Aorta (tissue), 5 donors: ENCODE results near the gene HS6ST2. TPM values are rescaled to one million over a fixed set of nuclear protein-coding genes. Genes with fewer than 3 reads are reported as not detected.
"Not testable (repeated sequence)": the region's sequence is repeated elsewhere in the genome, so short reads cannot be mapped to it uniquely, and the experiment has no call there.

Source experiments
- ATAC-seq: fragments of 200-7000 bp; cut with Tn5 transposase; one replicate; pipeline ENCODE4 v1.9.1; 2022; ENCODE audit warnings: moderate library complexity; ENCODE audit not compliant: low FRiP score
- DNase-seq, 2 donors: peaks; one replicate each; pipeline ENCODE4 v3.0.0-alpha.2; 2020
- H3K27ac ChIP-seq, 2 donors: one replicate each; pipeline ENCODE4 v1.5.1; 2013; ENCODE audit warnings: low read length in 2 of 2, mild to moderate bottlenecking in 2 of 2, moderate library complexity in 2 of 2, control low read depth in 1 of 2, inconsistent platforms in 1 of 2, low read depth in 1 of 2
- H3K27me3 ChIP-seq, 2 donors: one replicate each; pipeline ENCODE4 v1.6.1; 2013; ENCODE audit warnings: control low read depth in 1 of 2, low read length in 1 of 2, mild to moderate bottlenecking in 1 of 2, moderate library complexity in 1 of 2; ENCODE audit not compliant: insufficient read depth in 2 of 2, control insufficient read depth in 1 of 2
- H3K36me3 ChIP-seq, 2 donors: one replicate each; pipeline ENCODE4 v1.6.1; 2013; ENCODE audit warnings: control low read depth in 1 of 2, low read length in 1 of 2, mild to moderate bottlenecking in 1 of 2; ENCODE audit not compliant: insufficient read depth in 2 of 2, control insufficient read depth in 1 of 2
- H3K4me1 ChIP-seq, 2 donors: one replicate each; pipeline ENCODE4 v1.6.1; 2013; ENCODE audit warnings: low read length in 2 of 2, control low read depth in 1 of 2, mild to moderate bottlenecking in 1 of 2, moderate library complexity in 1 of 2; ENCODE audit not compliant: insufficient read depth in 2 of 2, control insufficient read depth in 1 of 2
- H3K4me3 ChIP-seq, 2 donors: one replicate each; pipeline ENCODE4 v1.5.1; 2013; ENCODE audit warnings: low read length in 2 of 2, control low read depth in 1 of 2, mild to moderate bottlenecking in 1 of 2
- H3K9me3 ChIP-seq: one replicate; pipeline ENCODE4 v1.6.1; 2013; ENCODE audit warnings: mild to moderate bottlenecking, low read length; ENCODE audit not compliant: control insufficient read depth
- WGBS, 2 donors: extraction: QIAGEN DNeasy Blood & Tissue Kit; methylation state at CpG; one replicate each; pipeline ENCODE4 v1.1.7; 2013; 5-methylcytosine and 5-hydroxymethylcytosine counted together
- intact Hi-C, 2 donors: fragments of 100-400 bp; cut with DNase I; formaldehyde crosslinking; loops; one replicate each; pipeline versions ENCODE4 v1.14.2 to v1.15.0; 2022
- polyA plus RNA-seq, 2 donors: library from polyadenylated mRNA; stranded (reverse); fragments of 200-250 nt; gene quantifications; one replicate each; pipeline ENCODE4 v1.2.3, GENCODE V29; 2013
- total RNA-seq, 2 donors: library from RNA; stranded (reverse); fragmentation: NEBNext Ultra II Directional; extraction: Animal tissue kit (Norgen Biotek cat#: 25700); gene quantifications; one replicate each; pipeline ENCODE4 v1.2.1, GENCODE V29; 2021
- donor health status: healthy with polysubstance abuse.
- donor health status: Bipolar disorder and iron deficiency.
- donor health status: DM: no; HTN: no; CAD: no.
- donor health status: DM: no; HTN: no; CAD: no.
- donor health status: DM: yes; HTN: yes; CAD: no.

Gene HS6ST2
- total and polyA plus RNA-seq, 4 donors = 0.06 to 0.09 TPM; not detected in 2

DNA sequence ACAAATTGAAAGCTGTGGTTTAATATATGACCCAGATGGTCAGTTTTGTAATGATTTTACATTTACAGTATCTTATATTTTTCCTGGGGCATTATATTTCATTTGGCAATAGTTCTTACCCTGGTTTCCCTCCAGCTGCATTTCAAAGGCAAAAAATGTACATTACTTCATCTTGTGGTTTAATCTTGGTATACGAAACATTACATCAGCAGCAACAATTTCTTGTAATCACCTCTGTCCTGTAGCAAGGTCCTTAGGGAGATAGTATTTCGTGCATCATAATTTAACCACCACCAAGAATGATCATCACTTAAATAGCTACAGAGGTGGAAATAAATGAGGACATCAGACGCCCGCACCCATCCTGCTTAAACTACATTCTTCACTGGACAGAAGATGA lies 48.8 kb downstream of the HS6ST2 start:
- Histone ChIP-seq H3K4me3 (no peak overlapping the region), H3K36me3 (no peaks in the 10 kb centered on the region), H3K9me3 (no peaks in the 10 kb centered on the region), H3K4me1 (no peaks in the 10 kb centered on the region), H3K27ac (no peak overlapping the region), H3K27me3 (no peaks in the 10 kb centered on the region)
- WGBS, 2 donors = 48 to 59% methylated on average over 4 of the region's 4 CpGs
- ATAC-seq (no peak), DNase-seq (no peak)
- intact Hi-C loops = no loop called here

DNA sequence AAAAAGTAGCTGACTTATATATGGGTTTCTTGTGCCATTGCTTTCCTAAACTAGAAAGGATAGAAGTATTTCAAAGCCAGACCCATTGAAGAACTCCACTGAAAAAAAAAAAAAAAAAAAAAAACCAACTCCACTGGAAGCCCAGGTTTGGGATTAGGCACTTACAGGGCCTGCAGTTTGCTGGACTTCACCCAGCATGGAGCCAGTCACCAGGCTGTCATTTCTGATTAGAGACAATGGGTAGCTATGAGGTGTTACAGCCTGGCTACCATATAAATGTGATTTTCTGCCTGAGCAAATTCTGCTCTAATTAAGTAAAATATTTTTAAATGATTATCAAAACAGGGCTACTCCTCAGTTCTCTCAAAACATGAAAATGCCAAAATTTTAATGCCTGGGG lies 49.5 kb downstream of the HS6ST2 start:
- Histone ChIP-seq H3K9me3 (no peaks in the 10 kb centered on the region), H3K4me1 (no peaks in the 10 kb centered on the region), H3K36me3 (no peaks in the 10 kb centered on the region), H3K4me3 (no peak overlapping the region), H3K27ac (no peak overlapping the region), H3K27me3 (no peaks in the 10 kb centered on the region)
- ATAC-seq = no peak
- intact Hi-C loops = no loop called here
- DNase-seq = no peak

DNA sequence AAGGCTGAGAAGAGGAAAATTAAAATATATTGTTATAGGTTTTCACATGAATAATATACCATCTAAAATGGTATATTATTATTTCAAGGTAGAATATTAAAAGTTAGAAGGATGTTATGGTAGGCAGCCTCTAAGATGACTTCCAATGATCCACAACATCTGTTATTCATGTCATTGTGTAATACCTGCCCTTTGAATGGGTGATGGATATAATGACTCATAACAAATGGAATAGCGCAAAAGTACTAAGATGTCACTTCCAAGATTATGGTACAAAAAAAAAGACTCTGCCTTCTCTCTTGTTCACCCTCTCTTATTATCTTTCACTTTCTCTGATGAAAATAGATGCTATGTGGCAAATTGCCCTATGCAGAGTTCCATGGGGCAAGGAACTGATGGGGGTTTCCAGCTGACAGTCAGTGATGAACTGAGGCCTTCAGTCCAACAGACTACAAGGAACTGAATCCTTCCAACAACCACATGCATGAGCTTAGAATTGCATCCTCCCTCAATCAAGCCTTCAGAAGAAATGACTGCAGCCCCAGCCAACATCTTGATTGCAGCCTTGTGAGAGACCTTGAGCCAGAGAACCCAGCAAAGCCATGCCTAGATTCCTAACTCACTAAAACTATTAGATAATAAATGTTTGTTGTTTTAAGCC lies 57.7 kb downstream of the HS6ST2 start:
- DNase-seq (no peak), ATAC-seq (no peak)
- no peak overlapping the region for H3K4me3 ChIP-seq
- intact Hi-C loops = no loop called here
- no peak overlapping the region for H3K27ac ChIP-seq
- 100% methylated on average over 1 of the region's 1 CpG for WGBS, 2 donors
- no peaks in the 10 kb centered on the region for H3K9me3 ChIP-seq
- H3K4me1 ChIP-seq = no peaks in the 10 kb centered on the region
- no peaks in the 10 kb centered on the region for H3K27me3 ChIP-seq
- H3K36me3 ChIP-seq = no peaks in the 10 kb centered on the region

DNA sequence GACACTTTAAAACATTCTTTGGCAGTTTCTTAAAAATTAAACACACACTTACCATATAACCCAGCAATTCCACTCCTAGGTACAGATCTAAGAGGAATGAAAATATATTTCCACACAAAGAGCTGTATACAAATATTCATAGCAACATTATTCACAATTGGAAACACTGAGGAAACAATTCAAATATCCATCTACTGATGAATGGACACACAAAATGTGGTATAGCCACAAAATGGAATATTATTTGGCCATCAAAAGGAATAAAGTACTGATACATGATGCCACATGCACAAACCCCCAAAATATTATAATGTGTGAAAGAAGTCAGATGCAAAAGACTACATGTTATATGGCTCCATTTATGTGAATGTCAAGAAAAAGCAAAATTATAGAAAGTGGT lies 70.9 kb downstream of the HS6ST2 start:
- no peaks in the 10 kb centered on the region for H3K9me3 ChIP-seq
- H3K4me3 ChIP-seq = no peak overlapping the region
- no peaks in the 10 kb centered on the region for H3K27me3 ChIP-seq
- H3K36me3 ChIP-seq = no peaks in the 10 kb centered on the region
- no peak for ATAC-seq
- no peaks in the 10 kb centered on the region for H3K4me1 ChIP-seq
- intact Hi-C loops = no loop called here
- DNase-seq = no peak
- H3K27ac ChIP-seq = no peak overlapping the region

DNA sequence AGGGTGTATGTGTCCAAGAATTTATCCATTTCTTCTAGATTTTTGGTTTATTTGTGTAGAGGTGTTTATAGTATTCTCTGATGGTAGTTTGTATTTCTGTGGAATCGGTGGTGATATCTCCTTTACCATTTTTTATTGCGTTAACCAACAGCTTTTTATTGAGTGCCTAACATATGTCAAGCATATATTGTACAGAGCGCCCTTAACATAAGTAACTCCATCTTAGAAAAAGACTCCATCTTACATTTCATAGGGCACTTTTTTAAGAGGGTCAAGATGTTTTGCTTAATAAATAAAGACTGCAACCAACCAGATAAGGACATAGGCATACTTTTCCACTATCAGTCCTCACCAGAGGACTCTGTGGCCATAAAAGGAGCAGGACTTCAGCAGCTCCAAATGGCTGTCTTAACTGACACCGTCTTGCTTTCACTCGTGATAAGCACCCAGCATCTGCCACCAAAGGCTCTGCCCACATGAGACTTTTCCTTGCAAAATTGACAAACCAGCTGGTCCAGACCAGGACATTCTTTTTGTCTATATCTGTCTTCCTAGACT lies 75.0 kb downstream of the HS6ST2 start:
- Histone ChIP-seq H3K27ac (no peak overlapping the region), H3K9me3 (no peaks in the 10 kb centered on the region), H3K27me3 (no peaks in the 10 kb centered on the region), H3K4me3 (no peak overlapping the region), H3K4me1 (no peaks in the 10 kb centered on the region), H3K36me3 (no peaks in the 10 kb centered on the region)
- 67 to 71% methylated on average over 5 of the region's 5 CpGs for WGBS, 2 donors
- intact Hi-C loops = no loop called here
- no peak for DNase-seq
- no peak for ATAC-seq

DNA sequence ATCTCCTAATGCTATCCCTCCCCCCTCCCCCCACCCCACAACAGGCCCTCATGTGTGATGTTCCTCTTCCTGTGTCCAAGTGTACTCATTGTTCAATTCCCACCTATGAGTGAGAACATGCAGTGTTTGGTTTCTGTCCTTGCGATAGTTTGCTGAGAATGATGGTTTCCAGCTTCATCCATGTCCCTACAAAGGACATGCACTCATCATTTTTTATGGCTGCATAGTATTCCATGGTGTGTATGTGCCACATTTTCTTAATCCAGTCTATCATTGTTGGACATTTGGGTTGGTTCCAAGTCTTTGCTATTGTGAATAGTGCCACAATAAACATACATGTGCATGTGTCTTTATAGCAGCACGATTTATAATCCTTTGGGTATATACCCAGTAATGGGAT lies 77.7 kb downstream of the HS6ST2 start:
- H3K27me3 ChIP-seq, H3K36me3 ChIP-seq, H3K4me1 ChIP-seq, DNase-seq, H3K4me3 ChIP-seq, intact Hi-C loops, H3K9me3 ChIP-seq, ATAC-seq, H3K27ac ChIP-seq: not testable (repeated sequence)
- WGBS, 2 donors = 89 to 97% methylated on average over 1 to 2 of the region's 2 CpGs

DNA sequence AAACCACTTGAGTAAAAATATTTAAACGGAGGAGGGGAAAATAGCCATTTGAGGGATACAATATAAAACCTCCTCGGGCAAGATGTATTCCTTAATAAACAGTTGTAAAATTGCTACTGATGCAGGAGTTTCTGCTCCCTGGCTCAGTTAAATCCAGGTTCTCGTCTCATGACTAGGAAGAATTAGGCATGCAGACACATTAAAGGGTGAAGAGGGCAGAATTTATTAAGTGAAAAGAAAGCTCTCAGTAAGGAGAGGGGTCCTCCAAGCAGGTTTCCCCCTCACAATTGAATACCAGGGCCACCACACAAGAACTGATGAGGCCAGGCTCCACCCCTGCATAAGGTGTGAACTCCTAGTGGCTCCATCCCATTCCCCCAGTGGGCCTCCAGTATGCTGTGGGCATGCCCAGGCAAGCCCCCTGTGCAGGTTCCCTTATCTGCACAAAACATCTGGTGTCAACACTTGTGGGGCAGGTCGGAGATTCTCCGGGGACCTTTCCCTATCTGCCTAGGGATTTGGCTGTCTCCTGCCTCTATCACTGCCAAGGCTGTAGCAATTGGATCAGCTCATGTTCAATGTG lies 80.4 kb downstream of the HS6ST2 start:
- no peak for ATAC-seq
- intact Hi-C loops = no loop called here
- 60 to 63% methylated on average over 5 of the region's 5 CpGs for WGBS, 2 donors
- Histone ChIP-seq H3K4me1 (no peaks in the 10 kb centered on the region), H3K9me3 (no peaks in the 10 kb centered on the region), H3K36me3 (no peaks in the 10 kb centered on the region), H3K27ac (no peak overlapping the region), H3K27me3 (no peaks in the 10 kb centered on the region), H3K4me3 (no peak overlapping the region)
- DNase-seq = no peak

DNA sequence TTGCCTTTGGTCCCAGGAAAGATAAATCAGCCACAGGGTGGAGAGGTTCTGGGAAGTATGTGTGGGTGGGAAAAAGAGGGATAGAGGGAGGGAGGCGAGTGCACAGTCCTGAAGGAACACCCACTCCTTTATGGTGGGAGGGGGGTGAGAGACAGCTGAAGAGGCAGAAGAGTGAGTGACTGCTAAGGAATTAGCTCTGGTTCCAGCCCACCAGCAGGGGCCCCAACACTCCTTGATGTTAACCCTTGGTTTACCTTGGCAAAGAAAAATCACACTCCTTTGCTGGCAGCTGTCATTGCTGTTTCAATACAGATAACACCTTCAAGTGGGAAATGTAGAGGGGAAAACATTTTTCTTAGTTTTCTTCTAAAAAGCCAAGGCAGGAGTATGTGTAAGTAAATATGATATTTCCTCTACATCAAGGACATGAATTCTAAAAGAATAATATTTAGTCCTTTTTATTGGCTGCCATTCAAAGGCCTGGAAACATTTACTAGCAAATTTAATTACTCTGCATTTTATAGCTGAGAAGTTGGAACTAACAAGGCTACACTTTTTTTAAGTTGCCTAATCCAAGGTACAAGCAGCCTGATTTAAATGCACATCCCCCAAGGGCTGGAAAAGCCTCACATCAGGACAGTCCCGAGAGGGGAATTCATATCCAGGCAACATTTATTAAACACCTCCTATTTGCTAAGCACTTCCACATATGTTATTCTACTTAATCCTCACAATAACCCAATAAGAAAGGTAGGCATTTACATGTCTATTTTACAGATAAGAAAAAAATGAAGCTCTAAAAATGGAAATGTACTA lies 81.7 kb downstream of the HS6ST2 start:
- DNase-seq (no peak), ATAC-seq (no peak)
- intact Hi-C loops = no loop called here
- no peak overlapping the region for H3K27ac ChIP-seq
- H3K27me3 ChIP-seq = no peaks in the 10 kb centered on the region
- no peak overlapping the region for H3K4me3 ChIP-seq
- WGBS, 2 donors = 18 to 32% methylated on average over 2 of the region's 2 CpGs
- no peaks in the 10 kb centered on the region for H3K4me1 ChIP-seq
- H3K36me3 ChIP-seq = no peaks in the 10 kb centered on the region
- no peaks in the 10 kb centered on the region for H3K9me3 ChIP-seq
